H1 (cell line): Measurements from ENCODE around the gene PIK3R3. TPM values are rescaled to one million over a fixed set of nuclear protein-coding genes. Genes with fewer than 3 reads are reported as not detected.

ENCODE experiments used
- CTCF ChIA-PET: fragments of 300-600 bp; sonication (Branson Sonifier 250); formaldehyde crosslinking; loops from one replicate; lab custom pipeline; 2021; ENCODE audit not compliant: partially characterized antibody; lab: Charles Lee
- POLR2A ChIA-PET: fragments of 300-600 bp; sonication (Branson Sonifier 250); formaldehyde crosslinking; loops from one replicate; lab custom pipeline; 2021; ENCODE audit warnings: inconsistent platforms; ENCODE audit not compliant: partially characterized antibody; lab: Charles Lee
- DNase-seq, 2 experiments: peaks; one replicate each; pipeline versions ENCODE4 v3.0.0 to v3.0.0-alpha.2; 2010 to 2022; ENCODE audit warnings: low spot score in 2 of 2, low read depth in 1 of 2, mixed read lengths in 1 of 2
- FAIRE-seq: peaks from 2 replicates; lab custom pipeline; 2011; peaks lifted over from hg19 to GRCh38; lab: Jason Lieb, UNC
- H2AFZ ChIP-seq: 2 replicates; pipeline ENCODE4 v1.8.1; 2012; ENCODE audit warnings: low read length, inconsistent platforms
- H2AK5ac ChIP-seq: 2 replicates; pipeline ENCODE4 v1.6.1; 2013; ENCODE audit warnings: low read depth, low read length
- H2BK120ac ChIP-seq: replicated peaks from 2 replicates; pipeline ENCODE3; 2013; ENCODE audit warnings: low read depth, low read length, inconsistent platforms
- H2BK12ac ChIP-seq: 2 replicates; pipeline ENCODE4 v1.6.1; 2013; ENCODE audit warnings: low read depth, low read length
- H2BK15ac ChIP-seq: 2 replicates; pipeline ENCODE4 v1.6.1; 2013; ENCODE audit warnings: low read length
- H2BK20ac ChIP-seq: 2 replicates; pipeline ENCODE4 v1.6.1; 2013; ENCODE audit warnings: low read length
- H2BK5ac ChIP-seq: 2 replicates; pipeline ENCODE4 v1.6.1; 2013; ENCODE audit warnings: low read depth, low read length
- H3K14ac ChIP-seq: 2 replicates; pipeline ENCODE4 v1.6.1; 2013; ENCODE audit warnings: inconsistent platforms; ENCODE audit not compliant: insufficient read length
- H3K18ac ChIP-seq: 2 replicates; pipeline ENCODE4 v1.6.1; 2013; ENCODE audit warnings: low read length; ENCODE audit errors: extremely low read depth
- H3K23ac ChIP-seq: 2 replicates; pipeline ENCODE4 v1.6.1; 2013; ENCODE audit warnings: inconsistent platforms; ENCODE audit not compliant: insufficient read length
- H3K23me2 ChIP-seq: 2 replicates; pipeline ENCODE4 v1.6.1; 2013; ENCODE audit warnings: low read depth, low read length
- H3K27ac ChIP-seq: 2 replicates; pipeline ENCODE4 v1.6.1; 2011; ENCODE audit warnings: low read depth, low read length, inconsistent platforms
- H3K27me3 ChIP-seq, 4 experiments: replicated peaks in 1 of 4; 1 replicate in 1 of 4; 2 replicates in 3 of 4; pipeline versions ENCODE4 v1.6.1 to v1.8.1; 2011 to 2013; ENCODE audit warnings: low read length in 3 of 4, mild to moderate bottlenecking in 3 of 4, inconsistent platforms in 2 of 4, mixed read lengths in 2 of 4, moderate library complexity in 1 of 4; ENCODE audit not compliant: control insufficient read depth in 3 of 4, insufficient read depth in 3 of 4; ENCODE audit errors: extremely low read depth in 1 of 4
- H3K36me3 ChIP-seq, 4 experiments: 2 replicates each; pipeline versions ENCODE4 v1.6.1 to v1.8.1; 2011 to 2013; ENCODE audit warnings: mild to moderate bottlenecking in 4 of 4, low read length in 3 of 4, moderate library complexity in 2 of 4, control low read depth in 1 of 4, inconsistent platforms in 1 of 4; ENCODE audit not compliant: insufficient read depth in 4 of 4, control insufficient read depth in 2 of 4
- H3K4ac ChIP-seq: replicated peaks from 2 replicates; pipeline ENCODE3; 2013; ENCODE audit warnings: low read length, low read depth, mixed read lengths, inconsistent platforms; ENCODE audit not compliant: insufficient read length
- H3K4me1 ChIP-seq, 4 experiments: replicated peaks in 1 of 4; 1 replicate in 1 of 4; 2 replicates in 3 of 4; pipeline versions ENCODE4 v1.6.1 to v1.8.1; 2011 to 2013; ENCODE audit warnings: low read length in 3 of 4, inconsistent platforms in 2 of 4, mixed read lengths in 1 of 4; ENCODE audit not compliant: insufficient read depth in 4 of 4, control insufficient read depth in 3 of 4
- H3K4me2 ChIP-seq, 2 experiments: 2 replicates each; pipeline versions ENCODE4 v1.6.1 to v1.8.1; 2011 to 2013; ENCODE audit warnings: low read depth in 2 of 2, low read length in 2 of 2, control low read depth in 1 of 2, inconsistent platforms in 1 of 2, mild to moderate bottlenecking in 1 of 2; ENCODE audit not compliant: insufficient read depth in 1 of 2
- H3K4me3 ChIP-seq, 4 experiments: fragments of 200-600, 300-600 bp in 1 of 4; sonication (generic), shearing (Covaris generic), sonication (Bioruptor Twin) in 1 of 4; 2 replicates each; pipeline versions ENCODE4 v1.5.1 to v1.8.1; 2011 to 2016; ENCODE audit warnings: low read length in 4 of 4, low read depth in 3 of 4, control low read depth in 2 of 4, inconsistent platforms in 2 of 4, mild to moderate bottlenecking in 2 of 4, mixed read lengths in 1 of 4, moderate library complexity in 1 of 4; ENCODE audit not compliant: insufficient read depth in 2 of 4; ENCODE audit errors: extremely low read depth in 1 of 4
- H3K56ac ChIP-seq: replicated peaks from 2 replicates; pipeline ENCODE3; 2013; ENCODE audit warnings: low read depth, mild to moderate bottlenecking, mixed read lengths, low read length, inconsistent platforms; ENCODE audit not compliant: insufficient read length
- H3K79me1 ChIP-seq: 2 replicates; pipeline ENCODE4 v1.6.1; 2013; ENCODE audit warnings: low read depth, low read length, control low read depth
- H3K79me2 ChIP-seq, 2 experiments: 2 replicates each; pipeline versions ENCODE4 v1.6.1 to v1.8.1; 2012 to 2013; ENCODE audit warnings: low read length in 2 of 2, mild to moderate bottlenecking in 2 of 2, inconsistent platforms in 1 of 2; ENCODE audit not compliant: insufficient read depth in 2 of 2, control insufficient read depth in 1 of 2
- H3K9ac ChIP-seq, 4 experiments: replicated peaks in 1 of 4; 1 replicate in 1 of 4; 2 replicates in 3 of 4; pipeline versions ENCODE4 v1.6.1 to v1.8.1; 2011 to 2013; ENCODE audit warnings: low read depth in 3 of 4, low read length in 3 of 4, control low read depth in 2 of 4, mild to moderate bottlenecking in 2 of 4, moderate library complexity in 2 of 4, inconsistent platforms in 1 of 4; ENCODE audit errors: extremely low read depth in 1 of 4
- H3K9me3 ChIP-seq, 2 experiments: 2 replicates each; pipeline versions ENCODE4 v1.6.1 to v1.8.1; 2012 to 2013; ENCODE audit warnings: mild to moderate bottlenecking in 2 of 2, moderate library complexity in 2 of 2, control low read depth in 1 of 2, inconsistent platforms in 1 of 2, low read depth in 1 of 2, low read length in 1 of 2, mixed read lengths in 1 of 2; ENCODE audit not compliant: insufficient read depth in 2 of 2
- H4K20me1 ChIP-seq, 2 experiments: replicated peaks in 1 of 2; 2 replicates each; pipeline versions ENCODE3 to v1.8.1; 2011 to 2013; ENCODE audit warnings: inconsistent platforms in 2 of 2, low read length in 2 of 2, mild to moderate bottlenecking in 1 of 2; ENCODE audit not compliant: insufficient read depth in 2 of 2, control insufficient read depth in 1 of 2
- H4K5ac ChIP-seq: 2 replicates; pipeline ENCODE4 v1.6.1; 2013; ENCODE audit warnings: low read length, low read depth, mixed read lengths, inconsistent platforms; ENCODE audit not compliant: insufficient read length
- H4K8ac ChIP-seq: 2 replicates; pipeline ENCODE4 v1.8.0; 2013; ENCODE audit warnings: mild to moderate bottlenecking, moderate library complexity, low read length, inconsistent platforms; ENCODE audit not compliant: insufficient read depth; ENCODE audit errors: extremely low read depth
- H4K91ac ChIP-seq: replicated peaks from 2 replicates; pipeline ENCODE3; 2013; ENCODE audit warnings: low read length, mixed read lengths, inconsistent platforms; ENCODE audit not compliant: insufficient read length
- BCL11A ChIP-seq, 2 experiments: IDR thresholded peaks; one replicate each; pipeline ENCODE4 v1.6.1; 2011; ENCODE audit warnings: low read depth in 2 of 2, low read length in 2 of 2, mild to moderate bottlenecking in 2 of 2
- CTBP2 ChIP-seq: IDR thresholded peaks from 2 replicates; pipeline ENCODE4 v1.7.0; 2011; ENCODE audit warnings: borderline replicate concordance, mild to moderate bottlenecking, moderate library complexity, mixed read lengths, low read length; ENCODE audit not compliant: insufficient read depth, insufficient read length
- POLR2AphosphoS5 ChIP-seq: IDR thresholded peaks from 2 replicates; pipeline ENCODE4 v1.6.1; 2011; ENCODE audit warnings: low read depth, low read length
- polyA plus RNA-seq, 7 experiments: library from polyadenylated mRNA; depleted of rRNA in 3 of 7; stranded (reverse) in 5 of 7; unstranded in 2 of 7; fragments of >200 nt in 5 of 7; fragments of 200-250 nt in 2 of 7; gene quantifications; 1 replicate in 5 of 7; 2 replicates in 1 of 7; 4 replicates in 1 of 7; pipeline versions ENCODE4 v1.2.1 to v1.2.3, GENCODE V29; 2011 to 2013; ENCODE audit warnings: missing spikeins in 2 of 7, mixed read lengths in 2 of 7
- total RNA-seq: library from RNA; stranded (reverse); fragmentation: NEBNext Ultra II Directional; extraction: Animal tissue kit (Norgen Biotek cat#: 25700); gene quantifications from 2 replicates; pipeline ENCODE4 v1.2.1, GENCODE V29; 2021

Gene PIK3R3
- total and polyA plus RNA-seq, 2 of the 8 experiments (the other 6 are each of a cell fraction or from before 2014, with no cell fraction given), result 5.3 to 13.6 TPM

DNA sequence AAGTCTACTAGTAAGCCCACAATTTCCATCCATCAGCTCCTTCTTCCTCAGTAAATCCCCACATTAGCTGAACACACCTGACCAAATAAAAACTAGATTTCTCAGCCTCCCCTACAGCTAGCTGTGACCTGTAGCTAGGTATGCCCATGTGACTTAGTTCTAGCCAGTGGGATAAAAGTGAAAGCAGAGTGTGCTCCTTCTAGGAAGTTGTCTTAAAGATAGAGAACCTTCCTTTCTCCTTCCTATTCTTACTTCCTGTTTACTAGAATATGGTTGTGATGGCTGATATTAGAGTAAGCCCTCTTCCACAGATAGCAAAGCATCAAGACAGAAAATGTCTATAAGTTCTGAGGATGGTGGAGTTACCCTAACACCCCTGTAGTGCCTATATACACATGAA lies 67.0 kb downstream of the PIK3R3 start:
- Histone ChIP-seq H3K36me3 (peaks cover 0 to 10% (median 2%) of the 10 kb centered on the region in 4 experiments; a peak in 4 of 8 replicates), H4K91ac (no peak overlapping the region), H3K4me3 (no peak overlapping the region), H3K4ac (no peak overlapping the region), H3K9me3 (no peaks in the 10 kb centered on the region), H2BK15ac (no peak overlapping the region), H3K4me2 (no peak overlapping the region), H3K79me2 (no peaks in the 10 kb centered on the region), H3K23me2 (no peaks in the 10 kb centered on the region; the same call in 1 of the 2 replicates), H4K8ac (no peak overlapping the region), H2BK12ac (no peak overlapping the region), H4K20me1 (no peaks in the 10 kb centered on the region), H3K56ac (no peak overlapping the region), H3K27ac (no peak overlapping the region), H2AK5ac (no peak overlapping the region), H3K27me3 (no peaks in the 10 kb centered on the region), H3K23ac (no peak overlapping the region), H3K9ac (no peak overlapping the region), H2BK120ac (no peak overlapping the region), H3K4me1 (no peaks in the 10 kb centered on the region), H2AFZ (no peak overlapping the region), H3K79me1 (no peaks in the 10 kb centered on the region), H4K5ac (no peak overlapping the region), H3K14ac (no peak overlapping the region), H2BK20ac (no peak overlapping the region), H3K18ac (no peak overlapping the region), H2BK5ac (no peak overlapping the region)
- no peak for DNase-seq
- no peak for TF ChIP-seq POLR2AphosphoS5
- no peak for TF ChIP-seq BCL11A (IDR thresholded peaks at IDR 0.05; ENCODE audit: low read depth in 2 of 2, low read length in 2 of 2)
- TF ChIP-seq CTBP2, result no peak
- CTCF ChIA-PET, result interaction anchor here (1.0 kb wide), 2 partner anchors 9 to 159 kb away, joined by 3 read pairs; no protein-coding TSS in a partner anchor
- POLR2A ChIA-PET, result no interaction called here
- FAIRE-seq, result no peak
